ENCODE data around the gene IFT80. TPM values are rescaled to one million over a fixed set of nuclear protein-coding genes. Genes with fewer than 3 reads are reported as not detected.

IFT80 gene
- total and polyA plus RNA-seq, 2 of the 4 experiments (the other 2 are of a cell fraction), result 15.2 to 16.8 TPM

GRCh38 chr3:160218136-160218535 is 180.9 kb downstream of the IFT80 start:
- no TSS peak for BruUV-seq (replicated peaks)
- dilution Hi-C loops (cut with HindIII; ENCODE audit: low sequenced_read_pairs, unreplicated experiment) (no loop called here), intact Hi-C loops (cut with micrococcal nuclease) (no loop called here), in situ Hi-C loops (cut with MboI; ENCODE audit: low sequenced_read_pairs) (no loop called here)
- Histone ChIP-seq H3K56ac (ENCODE audit: extremely low read depth, insufficient read depth, low read length) (no peak overlapping the region), H3K9me3 (ENCODE audit: control insufficient read depth, insufficient read depth, low read length) (no peaks in the 10 kb centered on the region), H3K27ac (ENCODE audit: insufficient read depth, low read length) (no peak overlapping the region), H3K4me2 (ENCODE audit: low read depth, low read length) (no peak overlapping the region), H3K4ac (ENCODE audit: low read depth, low read length) (no peak overlapping the region), H2BK20ac (ENCODE audit: low read depth, low read length) (no peak overlapping the region), H2BK5ac (ENCODE audit: low read depth, low read length, poor library complexity, severe bottlenecking) (no peak overlapping the region), H3K27me3 (ENCODE audit: control insufficient read depth, insufficient read depth, low read length) (peaks cover 38% of the 10 kb centered on the region), H3K23ac (ENCODE audit: low read depth, low read length) (no peak overlapping the region), H4K5ac (ENCODE audit: low read depth, low read length) (no peak overlapping the region), H3K18ac (ENCODE audit: low read depth, low read length) (no peak overlapping the region), H2AFZ (replicated peaks; ENCODE audit: low read length, poor library complexity) (no peak overlapping the region), H3K36me3 (ENCODE audit: control insufficient read depth, insufficient read depth, low read length) (no peaks in the 10 kb centered on the region), H4K91ac (ENCODE audit: insufficient read depth, low read depth, low read length) (no peak overlapping the region), H2AK9ac (replicated peaks; ENCODE audit: low read depth, low read length, poor library complexity) (no peak overlapping the region), H4K8ac (ENCODE audit: low read depth in 2 of 2, low read length in 2 of 2) (no peak overlapping the region), H3K4me3 (ENCODE audit: insufficient read depth, low read depth, low read length) (no peak overlapping the region), H2BK15ac (ENCODE audit: low read depth, low read length) (no peak overlapping the region), H3K14ac (replicated peaks; ENCODE audit: low read depth, low read length) (no peak overlapping the region), H2AK5ac (ENCODE audit: low read depth, low read length) (no peak overlapping the region), H3K4me1 (ENCODE audit: control insufficient read depth, insufficient read depth, low read length) (no peaks in the 10 kb centered on the region), H3K9me1 (ENCODE audit: insufficient read depth, low read length) (no peaks in the 10 kb centered on the region), H3K79me1 (ENCODE audit: low read depth in 1 of 2, low read length in 2 of 2) (no peaks in the 10 kb centered on the region), H3K9ac (ENCODE audit: low read depth, low read length) (no peak overlapping the region), H4K20me1 (ENCODE audit: insufficient read depth, low read length) (no peaks in the 10 kb centered on the region), H2BK120ac (ENCODE audit: low read depth, low read length) (no peak overlapping the region)
- ATAC-seq (ENCODE audit: low read depth), result no peak
- TF ChIP-seq USF2 (IDR thresholded peaks at IDR 0.05; ENCODE audit: low read depth, low read length), result no peak
- TF ChIP-seq ELK1 (IDR thresholded peaks at IDR 0.05; ENCODE audit: borderline replicate concordance, low read depth, low read length), result no peak
- no peak for TF ChIP-seq RCOR1 (IDR thresholded peaks at IDR 0.05; ENCODE audit: insufficient replicate concordance, low read length)
- ChIA-PET CTCF (interaction anchor here (0.6 kb wide), 1 partner anchor 172 kb away, joined by 4 read pairs; no protein-coding TSS in a partner anchor), POLR2A (ENCODE audit: unreplicated experiment) (no interaction called here)
- WGBS, 2 experiments (ENCODE audit: extremely low coverage in 2 of 2, insufficient read length in 1 of 2), result no CpG with 5 or more reads among the region's 3 CpGs
- DNase-seq, result no peak
